Esophagus muscularis mucosa (tissue), 4 donors: ENCODE data around the gene CYBC1. TPM values are rescaled to one million over a fixed set of nuclear protein-coding genes. Genes with fewer than 3 reads are reported as not detected.

Experiments used
- DNase-seq: peaks from one replicate; pipeline ENCODE4 v3.0.0-alpha.2; 2017; ENCODE audit errors: extremely low spot score
- H3K27ac ChIP-seq, 4 donors: fragments of 200-600 bp; sonication (generic); replicated peaks in 1 of 4; 1 replicate in 3 of 4; 2 replicates in 1 of 4; pipeline ENCODE4 v1.5.1; 2016 to 2019; ENCODE audit warnings: mild to moderate bottlenecking in 1 of 4
- H3K27me3 ChIP-seq, 4 donors: fragments of 200-600 bp; sonication (generic); one replicate each; pipeline versions ENCODE4 v1.5.1 to v1.6.0; 2016 to 2019
- H3K36me3 ChIP-seq, 4 donors: fragments of 200-600 bp; sonication (generic); one replicate each; pipeline ENCODE4 v1.5.1; 2016 to 2019
- H3K4me1 ChIP-seq, 4 donors: fragments of 200-600 bp; sonication (generic); one replicate each; pipeline ENCODE4 v1.5.1; 2016 to 2019
- H3K4me3 ChIP-seq, 4 donors: fragments of 200-600 bp; sonication (generic); 1 replicate in 2 of 4; 2 replicates in 2 of 4; pipeline ENCODE4 v1.5.1; 2016 to 2019; ENCODE audit warnings: mild to moderate bottlenecking in 4 of 4, moderate library complexity in 1 of 4
- H3K9me3 ChIP-seq, 4 donors: fragments of 200-600 bp; sonication (generic); 1 replicate in 3 of 4; 2 replicates in 1 of 4; pipeline ENCODE4 v1.5.1; 2016 to 2019
- CTCF ChIP-seq, 3 experiments: fragments of 200-600 bp in 2 of 3; fragments of 450-650 bp in 1 of 3; sonication (generic) in 2 of 3; IDR thresholded peaks; one replicate each; pipeline ENCODE4 v1.5.1; 2017 to 2019; ENCODE audit warnings: antibody characterized with exemption in 3 of 3, mild to moderate bottlenecking in 2 of 3, moderate library complexity in 1 of 3
- EP300 ChIP-seq: sonication (generic); formaldehyde crosslinking; IDR thresholded peaks from one replicate; pipeline ENCODE4 v1.6.1; 2017; ENCODE audit warnings: antibody characterized with exemption
- POLR2A ChIP-seq: fragments of 450-650 bp; IDR thresholded peaks from one replicate; pipeline ENCODE4 v1.6.1; 2017; ENCODE audit warnings: antibody characterized with exemption, moderate library complexity, mild to moderate bottlenecking, low read depth
- POLR2AphosphoS5 ChIP-seq, 2 donors: sonication (generic); formaldehyde crosslinking; IDR thresholded peaks; one replicate each; pipeline ENCODE4 v1.6.1; 2017; ENCODE audit warnings: antibody characterized with exemption in 2 of 2
- WGBS: methylation state at CpG from one replicate; pipeline ENCODE4 v1.1.5; 2018; 5-methylcytosine and 5-hydroxymethylcytosine counted together
- intact Hi-C: fragments of 100-400 bp; cut with DNase I; formaldehyde crosslinking; loops from one replicate; pipeline ENCODE4 v1.15.1; 2023
- total RNA-seq, 4 donors: library from RNA; depleted of rRNA; stranded (reverse); fragments of >200 nt; gene quantifications; one replicate each; pipeline versions ENCODE4 v1.1.0 to v1.2.1, GENCODE V29; 2016

CYBC1 gene
- total RNA-seq, 4 donors from 2014 or later = 40.7 to 78.3 (median 69.7) TPM

GRCh38 chr17:82403662-82404660, 46.6 kb downstream of the CYBC1 start:
- intact Hi-C loops = no loop called here
- no peak overlapping the region for H3K27ac ChIP-seq
- H3K36me3 ChIP-seq = peaks cover 24 to 94% (median 51%) of the 10 kb centered on the region in 4 donors
- WGBS = 94% methylated on average over 67 of the region's 67 CpGs
- DNase-seq = no peak
- H3K4me1 ChIP-seq = peaks cover 10 to 17% (median 13%) of the 10 kb centered on the region in 4 donors
- TF ChIP-seq CTCF (IDR thresholded peaks at IDR 0.05) (no peak), POLR2A (no peak), EP300 (no peak), POLR2AphosphoS5 (IDR thresholded peaks at IDR 0.05) (no peak)
- no peak overlapping the region for H3K4me3 ChIP-seq
- H3K9me3 ChIP-seq = no peaks in the 10 kb centered on the region
- H3K27me3 ChIP-seq = no peaks in the 10 kb centered on the region

- H3K27ac ChIP-seq = no peak overlapping the region
- DNase-seq = no peak
- no peaks in the 10 kb centered on the region for H3K27me3 ChIP-seq
- TF ChIP-seq CTCF (IDR thresholded peaks at IDR 0.05) (no peak), POLR2A (no peak), EP300 (no peak), POLR2AphosphoS5 (IDR thresholded peaks at IDR 0.05) (no peak)
- no peaks in the 10 kb centered on the region for H3K9me3 ChIP-seq
- 86% methylated on average over 7 of the region's 7 CpGs for WGBS
- H3K4me3 ChIP-seq = no peak overlapping the region
- H3K4me1 ChIP-seq = peaks cover 10 to 23% (median 17%) of the 10 kb centered on the region in 4 donors
- intact Hi-C loops = no loop called here
- peaks cover 24 to 93% (median 46%) of the 10 kb centered on the region in 4 donors for H3K36me3 ChIP-seq
These were observed 47.7 kb downstream of the CYBC1 start for GRCh38 chr17:82402865-82403264.

DNA sequence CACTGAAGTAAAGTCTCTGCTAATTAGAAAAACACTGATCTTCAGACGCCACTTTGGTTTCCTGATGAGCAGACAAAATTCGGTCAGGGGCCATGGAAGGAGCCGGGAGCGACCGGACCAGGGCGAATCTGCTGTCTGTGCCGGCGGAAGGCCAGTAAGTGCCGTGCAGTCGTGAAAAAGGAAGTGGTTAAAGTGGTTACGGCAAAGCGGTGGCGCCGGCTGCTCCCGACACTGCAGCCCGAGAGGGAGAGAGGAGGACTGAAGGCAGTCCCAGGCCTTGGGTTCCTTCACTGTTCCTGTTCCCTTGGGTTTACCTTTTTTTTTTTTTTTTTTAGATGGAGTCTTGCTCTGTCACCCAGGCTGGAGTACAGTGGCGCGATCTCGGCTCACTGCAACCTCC, 49.7 kb downstream of the CYBC1 start:
- 87% methylated on average over 19 of the region's 19 CpGs for WGBS
- H3K9me3 ChIP-seq = no peaks in the 10 kb centered on the region
- no peak for TF ChIP-seq POLR2AphosphoS5 (IDR thresholded peaks at IDR 0.05)
- TF ChIP-seq EP300 = no peak
- no peak for TF ChIP-seq CTCF (IDR thresholded peaks at IDR 0.05)
- TF ChIP-seq POLR2A = no peak
- H3K36me3 ChIP-seq = peaks cover 24 to 85% (median 42%) of the 10 kb centered on the region in 4 donors
- no peak overlapping the region for H3K27ac ChIP-seq
- H3K4me3 ChIP-seq = no peak overlapping the region
- no peak for DNase-seq
- intact Hi-C loops = no loop called here
- H3K27me3 ChIP-seq = no peaks in the 10 kb centered on the region
- peaks cover 5 to 37% (median 22%) of the 10 kb centered on the region in 4 donors for H3K4me1 ChIP-seq

- WGBS = 52% methylated on average over 7 of the region's 7 CpGs
- H3K36me3 ChIP-seq = peaks cover 24 to 83% (median 42%) of the 10 kb centered on the region in 4 donors
- peak overlapping the region in 1 of 4 donors; percentile 30 for H3K27ac ChIP-seq
- TF ChIP-seq POLR2A = no peak
- no peak for TF ChIP-seq EP300
- no peak for TF ChIP-seq POLR2AphosphoS5 (IDR thresholded peaks at IDR 0.05)
- TF ChIP-seq CTCF (IDR thresholded peaks at IDR 0.05) = no peak
- intact Hi-C loops = no loop called here
- no peak for DNase-seq
- peaks cover 5 to 37% (median 22%) of the 10 kb centered on the region in 4 donors for H3K4me1 ChIP-seq
- no peaks in the 10 kb centered on the region for H3K27me3 ChIP-seq
- H3K9me3 ChIP-seq = no peaks in the 10 kb centered on the region
- H3K4me3 ChIP-seq = no peak overlapping the region
These were observed 50.3 kb downstream of the CYBC1 start for GRCh38 chr17:82400206-82400605.
